PC-3 (cell line): Measurements from ENCODE around the gene BPIFB3. TPM values are rescaled to one million over a fixed set of nuclear protein-coding genes. Genes with fewer than 3 reads are reported as not detected.

Source experiments
- ATAC-seq: fragments of 200-7000 bp; cut with Tn5 transposase; 2 replicates; pipeline ENCODE4 v1.9.1; 2020; ENCODE audit warnings: mild to moderate bottlenecking, moderate library complexity
- BruUV-seq: library from RNA; stranded (reverse); fragments of 400-500 nt; replicated peaks from 2 replicates; lab custom pipeline; 2021; lab: Mats Ljungman, UMichigan
- CTCF ChIA-PET: fragments of 300-600 bp; sonication (Branson Sonifier 250); formaldehyde crosslinking; loops from one replicate; lab custom pipeline; 2022; ENCODE audit warnings: antibody characterized with exemption; lab: Charles Lee
- POLR2A ChIA-PET: fragments of 300-600 bp; sonication (Branson Sonifier 250); formaldehyde crosslinking; loops from one replicate; lab custom pipeline; 2022; ENCODE audit warnings: antibody characterized with exemption; ENCODE audit not compliant: unreplicated experiment; lab: Charles Lee
- DNase-seq: peaks from one replicate; pipeline ENCODE4 v3.0.0-alpha.2; 2015
- H2AFZ ChIP-seq: fragments of 300-600 bp; sonication (generic); 2 replicates; pipeline ENCODE4 v1.6.0; 2016; ENCODE audit warnings: antibody characterized with exemption, low read length
- H3F3A ChIP-seq: fragments of 300-600 bp; sonication (generic); one replicate; pipeline ENCODE4 v1.6.0; 2017; ENCODE audit warnings: antibody characterized with exemption, low read length, control low read depth, mild to moderate bottlenecking; ENCODE audit not compliant: unreplicated experiment
- H3K27ac ChIP-seq: fragments of 300-600 bp; sonication (generic); 2 replicates; pipeline ENCODE4 v1.5.1; 2016; ENCODE audit warnings: mild to moderate bottlenecking, low read length
- H3K27me3 ChIP-seq: fragments of 300-600 bp; sonication (generic); 2 replicates; pipeline ENCODE4 v1.6.1; 2016; ENCODE audit warnings: low read length, mixed read lengths
- H3K36me3 ChIP-seq: fragments of 300-600 bp; sonication (generic); 2 replicates; pipeline ENCODE4 v1.6.1; 2016; ENCODE audit warnings: low read depth, mixed run types, low read length, mixed read lengths
- H3K4me1 ChIP-seq: fragments of 300-600 bp; sonication (generic); 2 replicates; pipeline ENCODE4 v1.5.1; 2016; ENCODE audit warnings: low read length; ENCODE audit not compliant: insufficient read depth
- H3K4me2 ChIP-seq: fragments of 300-600 bp; sonication (generic); 2 replicates; pipeline ENCODE4 v1.6.0; 2016; ENCODE audit warnings: low read length
- H3K4me3 ChIP-seq: fragments of 300-600 bp; sonication (generic); 2 replicates; pipeline ENCODE4 v1.5.1; 2016; ENCODE audit warnings: mild to moderate bottlenecking, low read length, mixed read lengths
- H3K79me2 ChIP-seq: fragments of 300-600 bp; sonication (generic); 2 replicates; pipeline ENCODE4 v1.6.1; 2017; ENCODE audit warnings: low read length, mixed read lengths
- H3K9ac ChIP-seq: fragments of 300-600 bp; sonication (generic); 2 replicates; pipeline ENCODE4 v1.6.0; 2016; ENCODE audit warnings: mild to moderate bottlenecking, low read length
- H3K9me2 ChIP-seq: fragments of 300-600 bp; sonication (generic); replicated peaks from 2 replicates; pipeline ENCODE4 v1.6.1; 2016; ENCODE audit warnings: mixed run types, low read length, mixed read lengths
- H3K9me3 ChIP-seq: fragments of 300-600 bp; sonication (generic); 2 replicates; pipeline ENCODE4 v1.6.1; 2016; ENCODE audit warnings: low read length, mixed read lengths
- H4K20me1 ChIP-seq: fragments of 300-600 bp; sonication (generic); 2 replicates; pipeline ENCODE4 v1.6.1; 2016; ENCODE audit warnings: low read length, mixed read lengths
- EZH2 ChIP-seq: fragments of 300-600 bp; sonication (generic); IDR thresholded peaks from one replicate; pipeline ENCODE4 v1.6.1; 2017; ENCODE audit warnings: antibody characterized with exemption, mild to moderate bottlenecking, low read length; ENCODE audit not compliant: unreplicated experiment
- EZH2phosphoT487 ChIP-seq: fragments of 300-600 bp; sonication (generic); IDR thresholded peaks from 2 replicates; pipeline ENCODE4 v1.6.1; 2018; ENCODE audit warnings: mild to moderate bottlenecking, antibody characterized with exemption, low read length, borderline replicate concordance
- intact Hi-C: fragments of 100-400 bp; cut with micrococcal nuclease; formaldehyde crosslinking; loops from 2 replicates; pipeline ENCODE4 v1.9.0; 2023
- total RNA-seq: library from RNA; depleted of rRNA; stranded (reverse); fragments of >200 nt; gene quantifications from 2 replicates; pipeline ENCODE4 v1.2.3, GENCODE V29; 2014
- TF ChIP-seq, protein P1 (sequence below): fragments of 300-600 bp; sonication (generic); conservative IDR thresholded peaks from 2 replicates; pipeline ENCODE4 v1.5.1; 2017; ENCODE audit warnings: antibody characterized with exemption, low read depth, mild to moderate bottlenecking, low read length

BPIFB3 gene
- total RNA-seq, 1 experiment from 2014 or later: not detected

- no peaks in the 10 kb centered on the region for H3K9me3 ChIP-seq
- no peak overlapping the region for H3K27ac ChIP-seq
- CTCF ChIA-PET: no interaction called here
- H3K4me1 ChIP-seq: no peaks in the 10 kb centered on the region
- ATAC-seq (no peak), DNase-seq (no peak)
- H2AFZ ChIP-seq: no peak overlapping the region
- no peak overlapping the region for H3K4me2 ChIP-seq
- TF ChIP-seq, protein P1, sequence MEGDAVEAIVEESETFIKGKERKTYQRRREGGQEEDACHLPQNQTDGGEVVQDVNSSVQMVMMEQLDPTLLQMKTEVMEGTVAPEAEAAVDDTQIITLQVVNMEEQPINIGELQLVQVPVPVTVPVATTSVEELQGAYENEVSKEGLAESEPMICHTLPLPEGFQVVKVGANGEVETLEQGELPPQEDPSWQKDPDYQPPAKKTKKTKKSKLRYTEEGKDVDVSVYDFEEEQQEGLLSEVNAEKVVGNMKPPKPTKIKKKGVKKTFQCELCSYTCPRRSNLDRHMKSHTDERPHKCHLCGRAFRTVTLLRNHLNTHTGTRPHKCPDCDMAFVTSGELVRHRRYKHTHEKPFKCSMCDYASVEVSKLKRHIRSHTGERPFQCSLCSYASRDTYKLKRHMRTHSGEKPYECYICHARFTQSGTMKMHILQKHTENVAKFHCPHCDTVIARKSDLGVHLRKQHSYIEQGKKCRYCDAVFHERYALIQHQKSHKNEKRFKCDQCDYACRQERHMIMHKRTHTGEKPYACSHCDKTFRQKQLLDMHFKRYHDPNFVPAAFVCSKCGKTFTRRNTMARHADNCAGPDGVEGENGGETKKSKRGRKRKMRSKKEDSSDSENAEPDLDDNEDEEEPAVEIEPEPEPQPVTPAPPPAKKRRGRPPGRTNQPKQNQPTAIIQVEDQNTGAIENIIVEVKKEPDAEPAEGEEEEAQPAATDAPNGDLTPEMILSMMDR: no peak
- TF ChIP-seq EZH2phosphoT487 (no peak), EZH2 (no peak)
- H3F3A ChIP-seq: no peaks in the 10 kb centered on the region
- BruUV-seq: no TSS peak
- intact Hi-C loops: no loop called here
- no peak overlapping the region for H3K4me3 ChIP-seq
- H3K9ac ChIP-seq: no peak overlapping the region
- no peaks in the 10 kb centered on the region for H3K9me2 ChIP-seq
- H4K20me1 ChIP-seq: no peaks in the 10 kb centered on the region
- H3K36me3 ChIP-seq: no peaks in the 10 kb centered on the region
- POLR2A ChIA-PET: no interaction called here
- H3K27me3 ChIP-seq: peaks cover 16% of the 10 kb centered on the region; the same call in 1 of the 2 replicates
- H3K79me2 ChIP-seq: no peaks in the 10 kb centered on the region
Observed at GRCh38 chr20:33026072-33026778, 27.5 kb upstream of the BPIFB3 start.

GRCh38 chr20:33026779-33027759 is 26.6 kb upstream of the BPIFB3 start:
- Histone ChIP-seq H3K36me3 (no peaks in the 10 kb centered on the region), H3K9ac (no peak overlapping the region), H3K4me2 (no peak overlapping the region), H3K9me3 (no peaks in the 10 kb centered on the region), H3K79me2 (no peaks in the 10 kb centered on the region), H3K4me3 (no peak overlapping the region), H4K20me1 (no peaks in the 10 kb centered on the region), H3F3A (no peaks in the 10 kb centered on the region), H3K9me2 (no peaks in the 10 kb centered on the region), H3K4me1 (no peaks in the 10 kb centered on the region), H3K27ac (no peak overlapping the region), H3K27me3 (peaks cover 16% of the 10 kb centered on the region; the same call in 1 of the 2 replicates), H2AFZ (no peak overlapping the region)
- BruUV-seq: no TSS peak
- no peak for DNase-seq
- POLR2A ChIA-PET: no interaction called here
- CTCF ChIA-PET: no interaction called here
- intact Hi-C loops: no loop called here
- TF ChIP-seq, protein P1: no peak
- no peak for TF ChIP-seq EZH2phosphoT487
- no peak for TF ChIP-seq EZH2
- no peak for ATAC-seq
